Epidermal melanocyte (primary cell): Measurements from ENCODE around the gene MADCAM1.
"Not testable (repeated sequence)": the region's sequence is repeated elsewhere in the genome, so short reads cannot be mapped to it uniquely, and the experiment has no call there.

Source experiments
- DNase-seq: peaks from one replicate; pipeline ENCODE4 v3.0.0; 2011; ENCODE audit warnings: low spot score; ENCODE audit not compliant: insufficient read length

MADCAM1 gene

GRCh38 chr19:465056-465816 is 31.1 kb upstream of the MADCAM1 start:
- no peak for DNase-seq

- no peak for DNase-seq
Observed at GRCh38 chr19:467554-467953, 28.7 kb upstream of the MADCAM1 start.

GRCh38 chr19:468587-469256 is 27.6 kb upstream of the MADCAM1 start:
- DNase-seq = no peak

- DNase-seq = no peak
Observed at GRCh38 chr19:469833-470232, 26.5 kb upstream of the MADCAM1 start.

- no peak for DNase-seq
Observed at GRCh38 chr19:470701-471100, 25.6 kb upstream of the MADCAM1 start.

GRCh38 chr19:472005-472858 is 24.1 kb upstream of the MADCAM1 start:
- DNase-seq = no peak

GRCh38 chr19:474126-475078 is 21.9 kb upstream of the MADCAM1 start:
- no peak for DNase-seq

- DNase-seq = no peak
Observed at GRCh38 chr19:475360-475759, 20.9 kb upstream of the MADCAM1 start.

GRCh38 chr19:478236-478903 is 17.9 kb upstream of the MADCAM1 start:
- no peak for DNase-seq

GRCh38 chr19:478976-479375 is 17.3 kb upstream of the MADCAM1 start:
- no peak for DNase-seq

- DNase-seq = no peak
Observed at GRCh38 chr19:480016-480855, 16.1 kb upstream of the MADCAM1 start.

- not testable (repeated sequence) for DNase-seq
Observed at GRCh38 chr19:481100-481499, 15.2 kb upstream of the MADCAM1 start.

- DNase-seq = no peak
Observed at GRCh38 chr19:482186-483041, 13.9 kb upstream of the MADCAM1 start.

GRCh38 chr19:483332-484072 is 12.8 kb upstream of the MADCAM1 start:
- no peak for DNase-seq

GRCh38 chr19:484494-484893 is 11.8 kb upstream of the MADCAM1 start:
- DNase-seq = no peak

- DNase-seq = no peak
Observed at GRCh38 chr19:485077-485476, 11.2 kb upstream of the MADCAM1 start.

GRCh38 chr19:485583-486236 is 10.6 kb upstream of the MADCAM1 start:
- DNase-seq = peak; percentile 73
